ENCODE results near the gene DPH1.

DNA sequence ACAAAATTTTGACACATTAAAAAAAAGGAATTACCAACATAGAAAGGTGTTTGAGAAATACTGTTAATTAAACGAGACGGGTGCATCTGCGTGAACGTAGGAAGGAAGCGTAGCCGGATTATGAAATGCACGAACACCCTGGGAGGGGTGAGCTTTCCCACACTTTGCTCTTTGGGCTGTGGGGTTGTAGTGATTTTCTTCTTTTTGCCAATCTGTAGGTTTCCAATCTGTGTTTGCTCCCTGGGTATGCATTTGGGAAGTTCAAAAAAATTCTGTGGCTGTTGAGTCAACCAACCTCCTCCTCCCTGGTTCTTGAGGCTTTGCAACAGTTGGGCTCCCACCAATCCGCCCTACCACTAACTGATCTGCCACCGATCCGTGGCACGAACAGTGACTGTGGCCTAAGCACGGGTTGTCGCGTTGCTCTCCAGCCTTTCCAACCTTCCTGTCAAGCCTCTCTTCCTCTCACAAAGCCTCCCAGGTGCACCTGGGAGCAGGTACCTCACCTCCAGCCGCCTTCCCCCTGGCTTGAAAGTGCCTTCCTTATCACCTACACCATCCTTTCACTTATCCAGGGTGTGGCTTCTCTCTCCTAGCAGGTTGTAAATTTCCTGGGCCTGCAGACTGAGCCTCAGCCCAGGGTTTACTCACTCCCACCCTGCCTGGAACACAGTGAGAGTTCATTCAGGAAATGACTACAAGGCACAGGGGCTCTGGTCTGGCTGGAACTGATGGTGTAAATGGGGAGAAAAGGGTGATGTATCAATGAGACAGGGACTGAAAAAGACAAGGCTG lies 21.4 kb upstream of the DPH1 start:
- TF ChIP-seq POLR2A (IDR thresholded peaks at IDR 0.05) (no peak), EP300 (IDR thresholded peaks at IDR 0.05) (no peak)
- TF ChIP-seq, protein P1, sequence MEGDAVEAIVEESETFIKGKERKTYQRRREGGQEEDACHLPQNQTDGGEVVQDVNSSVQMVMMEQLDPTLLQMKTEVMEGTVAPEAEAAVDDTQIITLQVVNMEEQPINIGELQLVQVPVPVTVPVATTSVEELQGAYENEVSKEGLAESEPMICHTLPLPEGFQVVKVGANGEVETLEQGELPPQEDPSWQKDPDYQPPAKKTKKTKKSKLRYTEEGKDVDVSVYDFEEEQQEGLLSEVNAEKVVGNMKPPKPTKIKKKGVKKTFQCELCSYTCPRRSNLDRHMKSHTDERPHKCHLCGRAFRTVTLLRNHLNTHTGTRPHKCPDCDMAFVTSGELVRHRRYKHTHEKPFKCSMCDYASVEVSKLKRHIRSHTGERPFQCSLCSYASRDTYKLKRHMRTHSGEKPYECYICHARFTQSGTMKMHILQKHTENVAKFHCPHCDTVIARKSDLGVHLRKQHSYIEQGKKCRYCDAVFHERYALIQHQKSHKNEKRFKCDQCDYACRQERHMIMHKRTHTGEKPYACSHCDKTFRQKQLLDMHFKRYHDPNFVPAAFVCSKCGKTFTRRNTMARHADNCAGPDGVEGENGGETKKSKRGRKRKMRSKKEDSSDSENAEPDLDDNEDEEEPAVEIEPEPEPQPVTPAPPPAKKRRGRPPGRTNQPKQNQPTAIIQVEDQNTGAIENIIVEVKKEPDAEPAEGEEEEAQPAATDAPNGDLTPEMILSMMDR (IDR thresholded peaks at IDR 0.05) = no peak

Data from ovary (tissue), 3 donors.